OCI-M2 (cell line): ENCODE results near the gene KIF26B.
A peak's percentile ranks its signal among the peaks of the same experiment; 100 is the strongest.

ENCODE experiments used
- DNase-seq: peaks from one replicate; lab custom pipeline; 2025; ENCODE audit not compliant: unreplicated experiment; lab: John Stamatoyannopoulos, UW

KIF26B gene

DNA sequence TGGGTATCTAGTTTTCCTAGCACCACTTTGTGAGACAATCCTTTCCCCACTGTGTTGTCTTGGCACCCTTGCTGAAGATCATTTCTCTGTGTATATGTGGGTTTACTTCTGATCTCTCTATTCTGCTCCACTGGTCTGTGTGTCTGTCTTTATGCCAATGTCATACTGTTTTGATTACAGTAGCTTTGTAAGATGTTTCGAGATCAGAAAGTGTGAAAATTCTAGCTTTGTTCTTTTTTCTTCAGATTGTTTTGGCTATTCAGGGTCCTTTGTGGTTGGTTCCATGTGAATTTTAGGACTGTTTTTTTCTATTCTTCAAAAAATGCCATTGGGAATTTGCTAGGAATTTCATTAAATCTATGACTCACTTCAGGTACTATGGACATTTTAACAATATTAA, 116.2 kb downstream of the KIF26B start:
- DNase-seq: no peak

- no peak for DNase-seq
Measured at GRCh38 chr1:245272676-245273075, 117.9 kb downstream of the KIF26B start.

- DNase-seq: no peak
Measured at GRCh38 chr1:245276445-245276844, 121.7 kb downstream of the KIF26B start.

DNA sequence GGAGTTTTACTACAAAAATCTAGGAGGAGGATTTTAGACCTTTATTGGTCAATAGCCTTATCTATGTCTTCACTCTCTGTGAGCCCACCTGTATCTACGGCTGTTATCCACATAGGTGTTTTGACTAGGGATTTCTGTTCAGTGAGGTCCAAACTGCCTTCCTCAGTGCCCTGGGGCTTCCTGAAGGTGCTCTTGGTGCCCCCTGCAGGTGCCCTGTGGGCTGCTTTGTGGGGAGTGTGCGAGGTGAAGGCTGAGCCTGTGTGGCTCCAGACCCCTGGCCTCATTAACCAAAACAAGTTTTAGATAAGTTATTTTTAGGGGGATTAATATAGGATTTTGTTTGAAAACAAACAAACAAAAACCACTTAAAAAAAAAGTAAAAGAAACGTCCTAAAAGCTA, 122.5 kb downstream of the KIF26B start:
- DNase-seq: no peak

GRCh38 chr1:245278846-245279245, 124.1 kb downstream of the KIF26B start:
- no peak for DNase-seq

DNA sequence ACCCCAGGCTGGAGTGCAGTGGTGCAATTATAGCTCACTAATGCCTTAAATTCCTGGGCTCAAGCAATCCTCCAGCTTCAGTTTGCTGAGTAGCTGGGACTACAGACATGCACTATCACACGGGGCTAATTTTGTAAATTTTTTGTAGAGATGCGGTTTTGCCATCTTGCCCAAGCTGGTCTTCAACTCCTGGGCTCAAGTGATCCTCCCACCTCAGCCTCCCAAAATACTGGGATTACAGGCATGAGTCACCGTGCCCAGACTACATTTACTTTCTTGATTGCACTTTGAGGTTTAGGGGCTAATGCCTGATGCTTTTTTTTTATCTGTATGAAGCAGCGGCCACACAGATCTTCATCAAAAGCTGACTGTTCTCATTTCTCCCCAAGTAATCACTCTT, 124.6 kb downstream of the KIF26B start:
- DNase-seq: no peak

- no peak for DNase-seq
Measured at GRCh38 chr1:245283001-245283400, 128.2 kb downstream of the KIF26B start.

GRCh38 chr1:245285168-245285567, 130.4 kb downstream of the KIF26B start:
- DNase-seq: no peak

DNA sequence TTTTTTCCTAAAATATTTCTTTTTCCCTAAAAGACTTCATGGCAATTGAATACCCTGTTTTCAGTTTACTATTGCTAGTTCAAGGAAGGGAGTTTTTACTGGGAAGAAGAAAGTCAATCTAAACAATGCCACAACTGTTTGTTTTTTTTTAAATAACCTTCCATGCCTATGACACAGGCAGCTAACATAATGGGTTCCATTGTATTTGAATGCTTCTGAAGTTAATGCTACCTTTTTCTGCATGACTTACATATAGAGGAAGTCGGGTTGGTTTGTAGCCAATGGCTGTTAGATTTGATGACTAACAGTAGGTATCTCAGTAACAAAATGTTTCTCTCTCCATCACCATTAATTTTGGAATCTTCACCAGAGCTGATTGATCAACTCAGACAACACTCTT, 134.0 kb downstream of the KIF26B start:
- no peak for DNase-seq

DNA sequence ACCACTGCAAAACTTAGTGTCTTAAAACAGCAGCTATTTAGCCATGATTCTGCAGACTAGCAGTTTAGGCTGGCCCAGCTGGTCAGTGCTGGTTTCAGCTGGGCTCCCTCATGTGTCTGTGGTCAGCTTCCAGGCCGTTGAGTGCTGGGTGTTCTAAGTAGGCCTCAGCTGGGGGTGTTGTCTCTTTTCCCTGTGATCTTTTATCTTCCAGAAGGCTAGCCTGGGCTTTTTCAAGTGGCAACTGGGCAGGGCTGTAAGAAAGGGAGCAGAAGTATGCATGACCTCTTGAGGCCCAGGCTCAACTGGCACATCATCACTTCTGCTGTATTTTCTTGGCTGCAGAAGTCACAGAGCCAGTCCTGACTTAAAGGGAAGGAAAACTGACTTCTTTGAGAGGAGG, 136.1 kb downstream of the KIF26B start:
- no peak for DNase-seq

GRCh38 chr1:245291351-245291750, 136.6 kb downstream of the KIF26B start:
- DNase-seq: no peak

DNA sequence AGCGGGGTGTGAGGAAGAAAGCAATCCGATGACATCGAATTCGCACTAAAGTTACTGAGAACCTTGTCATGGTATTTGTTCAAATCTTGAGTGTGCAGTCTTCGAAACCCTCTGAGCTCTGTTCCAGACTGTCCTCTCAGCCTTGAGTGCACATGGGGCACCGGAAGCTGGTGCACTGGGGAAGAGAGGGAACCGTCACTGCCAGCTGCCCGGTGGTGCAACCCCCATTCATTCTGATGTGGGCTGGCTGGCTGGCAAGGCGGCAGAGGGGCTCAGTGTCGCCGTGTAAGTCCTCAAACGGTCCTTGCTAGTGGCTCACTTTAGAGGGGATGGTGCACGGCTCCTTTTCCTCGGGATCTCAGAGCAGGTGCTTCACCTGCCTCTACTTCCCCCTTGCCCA, 137.4 kb downstream of the KIF26B start:
- no peak for DNase-seq

GRCh38 chr1:245292553-245292952, 137.8 kb downstream of the KIF26B start:
- DNase-seq: no peak

DNA sequence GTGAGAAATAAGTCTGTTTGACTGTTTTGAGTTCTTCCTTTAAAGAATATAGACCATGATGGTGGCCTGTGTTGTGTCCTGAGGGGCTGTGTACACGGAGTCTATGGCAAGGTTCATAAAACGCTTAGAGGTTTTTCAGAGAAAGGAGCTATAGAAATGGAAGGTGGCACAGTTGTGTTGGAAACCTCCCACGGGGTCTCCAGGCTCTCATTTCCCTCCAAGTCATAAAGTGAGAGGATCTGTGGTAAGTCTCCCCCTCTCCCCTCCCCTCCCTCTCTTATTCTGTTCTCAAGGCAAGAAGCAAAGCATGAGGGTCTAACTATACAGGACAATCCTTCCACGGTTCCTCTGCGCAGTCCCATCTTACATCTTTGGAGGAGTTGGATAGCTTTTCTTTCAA, 139.2 kb downstream of the KIF26B start:
- no peak for DNase-seq

DNA sequence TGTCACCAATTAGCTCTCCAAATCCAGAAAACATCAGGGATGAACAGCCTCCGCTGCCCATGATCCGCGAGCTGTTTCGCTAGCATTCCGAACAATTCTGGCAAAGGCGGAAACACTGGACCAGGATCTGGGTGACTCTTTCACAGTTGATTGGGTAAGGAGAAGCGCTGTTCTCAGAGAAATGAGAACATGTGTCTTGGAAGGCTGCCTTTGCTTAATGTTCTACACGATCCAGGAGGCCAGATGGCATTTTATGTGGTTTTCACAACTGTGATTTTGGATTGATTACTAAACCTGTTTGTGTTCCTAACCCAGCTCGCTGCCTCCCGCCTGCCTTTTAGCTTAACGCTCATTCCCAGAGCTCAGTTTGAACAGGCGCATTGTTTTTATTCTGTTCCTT, 144.0 kb downstream of the KIF26B start:
- no peak for DNase-seq

- no peak for DNase-seq
Measured at GRCh38 chr1:245301162-245301580, 146.4 kb downstream of the KIF26B start.

GRCh38 chr1:245301921-245302320, 147.1 kb downstream of the KIF26B start:
- DNase-seq: no peak

GRCh38 chr1:245304698-245305097, 149.9 kb downstream of the KIF26B start:
- no peak for DNase-seq

- no peak for DNase-seq
Measured at GRCh38 chr1:245306020-245306419, 151.2 kb downstream of the KIF26B start.

- DNase-seq: no peak
Measured at GRCh38 chr1:245306628-245307410, 152.0 kb downstream of the KIF26B start.

DNA sequence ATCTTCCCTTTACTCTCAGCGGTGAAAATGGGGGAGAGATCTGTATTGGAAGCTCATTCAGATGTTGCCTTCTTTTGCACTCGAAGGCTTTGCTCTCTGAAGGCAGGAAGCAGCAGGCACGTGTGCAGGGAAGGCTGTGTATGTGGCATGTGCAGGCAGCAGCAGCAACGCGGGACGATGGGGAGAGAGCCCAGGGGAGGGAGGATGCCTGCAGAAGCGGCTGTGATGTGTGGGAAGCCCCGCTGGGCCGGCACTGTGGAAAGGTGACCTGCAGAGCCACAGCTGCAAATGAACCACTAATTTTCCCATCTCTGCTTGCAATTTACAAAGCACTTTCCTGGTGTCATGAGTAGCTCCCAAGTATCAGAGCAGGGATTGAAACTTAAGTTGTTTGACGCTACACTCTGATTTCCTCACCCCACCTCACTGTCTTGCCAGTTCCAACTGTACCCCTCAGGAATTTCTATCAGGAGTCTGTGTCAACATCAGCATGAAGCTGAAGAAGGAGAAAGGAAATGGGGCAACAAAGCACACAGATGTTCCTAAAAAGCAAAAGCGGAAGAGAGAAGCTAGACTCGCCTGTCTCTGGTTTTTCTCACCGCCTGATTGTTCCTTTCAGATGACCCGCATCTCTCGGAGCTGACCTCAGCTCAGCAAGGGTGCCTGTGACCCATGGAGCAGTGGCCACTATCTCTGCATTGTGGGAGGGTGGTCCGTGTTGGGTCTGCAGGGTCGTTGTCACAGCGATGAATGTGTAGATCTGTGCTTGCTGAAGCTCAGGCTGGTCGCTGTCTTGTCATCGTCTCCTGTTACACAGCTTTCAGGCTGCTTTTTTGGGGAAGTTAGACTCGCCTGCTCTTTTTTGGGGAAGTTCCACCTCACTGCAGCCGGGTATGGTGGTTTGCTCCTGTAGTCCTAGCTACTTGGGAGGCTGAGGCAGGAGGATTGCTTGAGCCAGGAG, 156.1 kb downstream of the KIF26B start:
- DNase-seq: peak; percentile 11

DNA sequence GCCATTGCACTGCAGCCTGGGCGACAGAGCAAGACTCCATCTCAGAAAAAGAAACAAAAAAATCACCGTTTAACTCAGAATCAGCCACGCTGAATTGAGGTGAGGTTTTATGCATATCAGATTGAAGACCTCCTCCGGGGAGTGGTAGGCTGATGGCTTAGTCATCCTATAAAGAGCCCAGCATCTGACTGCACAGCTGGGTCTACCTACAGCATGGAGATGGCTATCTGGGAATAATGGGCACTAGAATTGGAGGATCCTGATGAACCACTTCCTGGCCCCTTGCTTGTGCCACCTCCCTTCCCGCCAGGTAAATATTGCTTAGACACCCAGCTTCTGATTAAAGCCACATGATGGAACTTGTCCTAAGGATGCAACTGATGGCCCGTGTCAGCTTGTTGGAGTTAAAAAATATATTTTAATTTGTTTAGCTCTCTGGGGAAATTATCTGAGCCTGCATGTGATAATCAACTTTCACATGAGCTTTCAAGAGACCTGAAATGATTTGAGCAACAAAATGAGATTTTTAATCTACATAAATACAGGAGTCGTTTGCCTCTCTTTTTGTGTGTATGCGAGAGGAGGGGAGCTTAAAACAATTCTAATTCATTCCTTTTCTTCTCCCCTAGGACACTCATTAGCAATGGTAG, 157.2 kb downstream of the KIF26B start:
- DNase-seq: no peak
